Fibroblast of pulmonary artery (primary cell): ENCODE data around the gene P4HTM.
A peak's percentile ranks its signal among the peaks of the same experiment; 100 is the strongest.

Experiments
- DNase-seq: peaks from one replicate; pipeline ENCODE4 v3.0.0-alpha.2; 2010; ENCODE audit warnings: low read depth
- H3K4me3 ChIP-seq: replicated peaks from 2 replicates; pipeline ENCODE4 v1.5.1; 2011; ENCODE audit warnings: low read depth, mild to moderate bottlenecking, control low read depth, low read length, moderate library complexity
- TF ChIP-seq, protein P1 (sequence below): IDR thresholded peaks from 2 replicates; pipeline ENCODE4 v1.5.1; 2011; ENCODE audit warnings: mild to moderate bottlenecking, control low read depth, low read length, inconsistent platforms; ENCODE audit errors: missing control alignments

P4HTM gene

GRCh38 chr3:49025793-49026520, 35.9 kb downstream of the P4HTM start:
- no peak overlapping the region for H3K4me3 ChIP-seq
- TF ChIP-seq, protein P1, sequence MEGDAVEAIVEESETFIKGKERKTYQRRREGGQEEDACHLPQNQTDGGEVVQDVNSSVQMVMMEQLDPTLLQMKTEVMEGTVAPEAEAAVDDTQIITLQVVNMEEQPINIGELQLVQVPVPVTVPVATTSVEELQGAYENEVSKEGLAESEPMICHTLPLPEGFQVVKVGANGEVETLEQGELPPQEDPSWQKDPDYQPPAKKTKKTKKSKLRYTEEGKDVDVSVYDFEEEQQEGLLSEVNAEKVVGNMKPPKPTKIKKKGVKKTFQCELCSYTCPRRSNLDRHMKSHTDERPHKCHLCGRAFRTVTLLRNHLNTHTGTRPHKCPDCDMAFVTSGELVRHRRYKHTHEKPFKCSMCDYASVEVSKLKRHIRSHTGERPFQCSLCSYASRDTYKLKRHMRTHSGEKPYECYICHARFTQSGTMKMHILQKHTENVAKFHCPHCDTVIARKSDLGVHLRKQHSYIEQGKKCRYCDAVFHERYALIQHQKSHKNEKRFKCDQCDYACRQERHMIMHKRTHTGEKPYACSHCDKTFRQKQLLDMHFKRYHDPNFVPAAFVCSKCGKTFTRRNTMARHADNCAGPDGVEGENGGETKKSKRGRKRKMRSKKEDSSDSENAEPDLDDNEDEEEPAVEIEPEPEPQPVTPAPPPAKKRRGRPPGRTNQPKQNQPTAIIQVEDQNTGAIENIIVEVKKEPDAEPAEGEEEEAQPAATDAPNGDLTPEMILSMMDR: no peak
- DNase-seq: no peak

GRCh38 chr3:49026536-49026935, 36.5 kb downstream of the P4HTM start:
- no peak overlapping the region for H3K4me3 ChIP-seq
- no peak for DNase-seq
- TF ChIP-seq, protein P1: no peak

- no peak for DNase-seq
- H3K4me3 ChIP-seq: no peak overlapping the region
- TF ChIP-seq, protein P1: no peak
Observed at GRCh38 chr3:49027634-49028033, 37.6 kb downstream of the P4HTM start.

DNA sequence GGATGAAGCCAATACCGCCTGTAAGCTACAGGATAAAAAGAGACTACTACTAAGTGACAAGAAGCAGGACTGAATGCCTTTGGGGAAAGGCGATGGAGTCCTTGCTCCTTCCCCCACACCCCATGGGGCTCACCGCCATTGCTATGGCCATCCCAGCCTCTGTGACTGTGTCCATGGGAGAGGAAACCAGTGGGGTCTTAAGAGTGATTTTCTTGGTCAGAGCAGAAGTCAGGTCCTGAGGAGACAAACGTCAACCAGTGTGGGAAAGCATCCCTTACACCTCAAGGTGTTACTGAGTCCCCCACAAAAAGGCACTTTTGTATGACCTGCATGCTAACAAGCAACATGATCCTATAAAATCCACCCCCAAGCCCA, 38.2 kb downstream of the P4HTM start:
- TF ChIP-seq, protein P1: no peak
- no peak for DNase-seq
- peak overlapping the region; percentile 82 for H3K4me3 ChIP-seq

GRCh38 chr3:49028673-49029562, 38.9 kb downstream of the P4HTM start, which contains the start of gene IMPDH2:
Gene IMPDH2 (minus strand): TSS chr3:49029398. CDS start chr3:49029350, 48 bp downstream.
- peak; percentile 94 for DNase-seq
- TF ChIP-seq, protein P1: peak; percentile 1
- peak within 1 kb of the TSS; percentile 82 for H3K4me3 ChIP-seq

DNA sequence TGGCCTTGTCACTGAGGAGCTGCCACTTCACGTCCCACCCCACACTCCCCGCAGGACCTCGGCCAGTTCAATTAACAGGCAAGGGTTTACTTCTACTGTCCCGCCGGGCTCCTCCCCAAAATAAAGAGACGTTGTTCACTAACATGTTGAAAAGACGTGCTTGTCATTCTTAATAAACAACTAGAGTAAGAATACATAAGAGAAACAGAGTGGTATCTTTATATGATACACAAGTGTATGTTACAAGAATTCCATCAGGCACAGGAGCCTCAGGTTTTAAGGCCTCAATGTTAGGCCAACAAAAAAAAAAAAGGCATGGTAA, 39.5 kb downstream of the P4HTM start:
- DNase-seq: no peak
- TF ChIP-seq, protein P1: no peak
- H3K4me3 ChIP-seq: no peak overlapping the region
